Caco-2 (cell line): Measurements from ENCODE around the gene FAAP24. TPM values are rescaled to one million over a fixed set of nuclear protein-coding genes. Genes with fewer than 3 reads are reported as not detected.

Source experiments
- BruUV-seq: library from RNA; stranded (reverse); fragments of 400-500 nt; replicated peaks from 2 replicates; lab custom pipeline; 2021; lab: Mats Ljungman, UMichigan
- CTCF ChIA-PET: fragments of 300-600 bp; sonication (Branson Sonifier 250); formaldehyde crosslinking; loops from one replicate; lab custom pipeline; 2022; ENCODE audit warnings: antibody characterized with exemption; lab: Charles Lee
- POLR2A ChIA-PET: fragments of 300-600 bp; sonication (Branson Sonifier 250); formaldehyde crosslinking; loops from one replicate; lab custom pipeline; 2022; ENCODE audit warnings: antibody characterized with exemption; lab: Charles Lee
- DNase-seq, 2 experiments: peaks; one replicate each; pipeline versions ENCODE4 v3.0.0 to v3.0.0-alpha.2; 2020 to 2022
- H3K27me3 ChIP-seq: replicated peaks from 2 replicates; pipeline ENCODE4 v1.6.0; 2011; ENCODE audit warnings: low read length; ENCODE audit not compliant: control insufficient read depth, insufficient read depth
- H3K36me3 ChIP-seq: 2 replicates; pipeline ENCODE4 v1.5.1; 2011; ENCODE audit warnings: low read length; ENCODE audit not compliant: control insufficient read depth, insufficient read depth
- H3K4me1 ChIP-seq: fragments of 250-450 bp; sonication (Bioruptor Pico); 2 replicates; pipeline ENCODE4 v1.5.1; 2020; ENCODE audit warnings: mild to moderate bottlenecking
- H3K4me3 ChIP-seq: 2 replicates; pipeline ENCODE4 v1.5.1; 2011; ENCODE audit warnings: low read depth, mild to moderate bottlenecking, control low read depth, low read length
- H3K9me3 ChIP-seq: fragments of 250-450 bp; sonication (Bioruptor Pico); 2 replicates; pipeline ENCODE4 v1.5.1; 2020; ENCODE audit warnings: mild to moderate bottlenecking, moderate library complexity
- H3K27ac Mint-ChIP-seq: one replicate; pipeline ENCODE4 v1.8.0; 2022; ENCODE audit warnings: mixed read lengths; ENCODE audit not compliant: unreplicated experiment
- H3K27me3 Mint-ChIP-seq: one replicate; pipeline ENCODE4 v1.8.0; 2022; ENCODE audit warnings: mixed read lengths; ENCODE audit not compliant: insufficient read depth, unreplicated experiment
- H3K36me3 Mint-ChIP-seq: one replicate; pipeline ENCODE4 v1.8.0; 2022; ENCODE audit warnings: mild to moderate bottlenecking, mixed read lengths; ENCODE audit not compliant: insufficient read depth, unreplicated experiment
- H3K4me1 Mint-ChIP-seq: one replicate; pipeline ENCODE4 v1.8.0; 2022; ENCODE audit warnings: low read depth, mixed read lengths; ENCODE audit not compliant: unreplicated experiment
- H3K4me3 Mint-ChIP-seq: one replicate; pipeline ENCODE4 v1.8.0; 2022; ENCODE audit warnings: mild to moderate bottlenecking, moderate library complexity, mixed read lengths; ENCODE audit not compliant: unreplicated experiment
- H3K9me3 Mint-ChIP-seq: one replicate; pipeline ENCODE4 v1.8.0; 2022; ENCODE audit warnings: mixed read lengths; ENCODE audit not compliant: unreplicated experiment
- CTCF ChIP-seq, 2 experiments: fragments of 200-600 bp in 1 of 2; IDR thresholded peaks; 1 replicate in 1 of 2; 2 replicates in 1 of 2; pipeline versions ENCODE4 v1.5.1 to v1.8.0; 2011 to 2022; ENCODE audit warnings: antibody characterized with exemption in 1 of 2, control low read depth in 1 of 2, inconsistent platforms in 1 of 2, low read depth in 1 of 2, low read length in 1 of 2, mild to moderate bottlenecking in 1 of 2, moderate library complexity in 1 of 2; ENCODE audit not compliant: insufficient read depth in 1 of 2, severe bottlenecking in 1 of 2, unreplicated experiment in 1 of 2
- intact Hi-C: fragments of 100-400 bp; cut with micrococcal nuclease; formaldehyde crosslinking; loops from one replicate; pipeline ENCODE4 v1.10.0; 2022; ENCODE audit not compliant: unreplicated experiment
- total RNA-seq: library from RNA; stranded (reverse); gene quantifications from 2 replicates; pipeline ENCODE4 v1.2.3, GENCODE V29; 2022

FAAP24 gene
- total RNA-seq, 1 experiment from 2014 or later, result 9.6 TPM

GRCh38 chr19:32969549-32969948, 2.5 kb upstream of the FAAP24 start:
- no peak overlapping the region for H3K4me3 ChIP-seq
- Mint-ChIP-seq H3K27ac (no peak overlapping the region), H3K9me3 (no peaks in the 10 kb centered on the region), H3K27me3 (no peaks in the 10 kb centered on the region), H3K36me3 (peaks cover 36% of the 10 kb centered on the region), H3K4me1 (no peaks in the 10 kb centered on the region), H3K4me3 (no peak overlapping the region)
- DNase-seq, result no peak
- H3K4me1 ChIP-seq, result no peaks in the 10 kb centered on the region; the same call in 1 of the 2 replicates
- H3K36me3 ChIP-seq, result no peaks in the 10 kb centered on the region
- no peak for TF ChIP-seq CTCF (IDR thresholded peaks at IDR 0.05; ENCODE audit: insufficient read depth in 1 of 2, low read depth in 1 of 2, low read length in 1 of 2, severe bottlenecking in 1 of 2, unreplicated experiment in 1 of 2)
- intact Hi-C loops, result no loop called here
- no TSS peak for BruUV-seq
- CTCF ChIA-PET, result interaction anchor here (0.5 kb wide), 1 partner anchor 282 kb away, joined by 4 read pairs; no protein-coding TSS in a partner anchor
- POLR2A ChIA-PET, result no interaction called here
- H3K27me3 ChIP-seq, result no peaks in the 10 kb centered on the region
- no peaks in the 10 kb centered on the region for H3K9me3 ChIP-seq

- H3K4me1 Mint-ChIP-seq, result no peaks in the 10 kb centered on the region
- Histone ChIP-seq H3K9me3 (no peaks in the 10 kb centered on the region), H3K4me1 (no peaks in the 10 kb centered on the region; the same call in 1 of the 2 replicates), H3K4me3 (peak overlapping the region; percentile 66), H3K27me3 (no peaks in the 10 kb centered on the region), H3K36me3 (no peaks in the 10 kb centered on the region)
- no peaks in the 10 kb centered on the region for H3K27me3 Mint-ChIP-seq
- no peak for DNase-seq
- H3K4me3 Mint-ChIP-seq, result peak overlapping the region; percentile 88
- TF ChIP-seq CTCF (IDR thresholded peaks at IDR 0.05; ENCODE audit: insufficient read depth in 1 of 2, low read depth in 1 of 2, low read length in 1 of 2, severe bottlenecking in 1 of 2, unreplicated experiment in 1 of 2), result no peak
- ChIA-PET CTCF (interaction anchor here (0.5 to 0.8 kb wide), 4 partner anchors 113 to 826 kb away, joined by 3 to 5 read pairs (median 3); no protein-coding TSS in a partner anchor), POLR2A (interaction anchor here (0.9 to 1.1 kb wide), 2 partner anchors 38 to 205 kb away, joined by 3 to 7 read pairs; no protein-coding TSS in a partner anchor)
- peaks cover 51% of the 10 kb centered on the region for H3K36me3 Mint-ChIP-seq
- H3K27ac Mint-ChIP-seq, result peak overlapping the region; percentile 91
- intact Hi-C loops, result loop anchor here (5.0 kb wide), 1 partner anchor 131 kb away; no protein-coding TSS in a partner anchor
- H3K9me3 Mint-ChIP-seq, result no peaks in the 10 kb centered on the region
- TSS peak; percentile 69 for BruUV-seq
Measured at GRCh38 chr19:32971012-32971595, 938 bp upstream of the FAAP24 start.

GRCh38 chr19:32976223-32976805, 4.3 kb downstream of the FAAP24 start:
- Mint-ChIP-seq H3K4me3 (no peak overlapping the region), H3K27ac (peak overlapping the region; percentile 5), H3K27me3 (no peaks in the 10 kb centered on the region), H3K9me3 (no peaks in the 10 kb centered on the region), H3K4me1 (no peaks in the 10 kb centered on the region), H3K36me3 (peaks cover 95% of the 10 kb centered on the region)
- Histone ChIP-seq H3K27me3 (no peaks in the 10 kb centered on the region), H3K36me3 (peaks cover 2% of the 10 kb centered on the region; the same call in 1 of the 2 replicates), H3K9me3 (no peaks in the 10 kb centered on the region), H3K4me3 (no peak overlapping the region), H3K4me1 (no peaks in the 10 kb centered on the region)
- CTCF ChIA-PET, result no interaction called here
- no TSS peak for BruUV-seq
- peak; percentile 90 to 92 for TF ChIP-seq CTCF (IDR thresholded peaks at IDR 0.05; ENCODE audit: insufficient read depth in 1 of 2, low read depth in 1 of 2, low read length in 1 of 2, severe bottlenecking in 1 of 2, unreplicated experiment in 1 of 2)
- peak; percentile 69 to 77 for DNase-seq
- POLR2A ChIA-PET, result no interaction called here
- intact Hi-C loops, result loop anchor here (1.0 kb wide), 1 partner anchor 143 kb away; no protein-coding TSS in a partner anchor
